K562 (cell line): ENCODE data around the gene CD320. TPM values are rescaled to one million over a fixed set of nuclear protein-coding genes. Genes with fewer than 3 reads are reported as not detected.

ENCODE experiments used
- ATAC-seq: fragments of 200-7000 bp; cut with Tn5 transposase; 3 replicates; pipeline ENCODE4 v1.9.1; 2020; ENCODE audit warnings: moderate library complexity
- BruUV-seq: library from RNA; stranded (reverse); fragments of 400-500 nt; replicated peaks from 2 replicates; lab custom pipeline; 2021; lab: Mats Ljungman, UMichigan
- CTCF ChIA-PET: fragments of 300-600 bp; formaldehyde crosslinking; extraction: SDS; loops from one replicate; lab custom pipeline; 2021; ENCODE audit warnings: low intra/inter-chr PET ratio; lab: Yijun Ruan, JAX
- POLR2A ChIA-PET: fragments of 300-600, 350-650 bp; sonication (Branson Sonifier 250); formaldehyde crosslinking; extraction: SDS; loops from one replicate; lab custom pipeline; 2021; ENCODE audit warnings: antibody characterized with exemption, inconsistent platforms; lab: Yijun Ruan, JAX
- DNase-seq, 4 experiments: peaks; one replicate each; pipeline versions ENCODE4 v3.0.0 to v3.0.0-alpha.2; 2011 to 2018; ENCODE audit warnings: low spot score in 3 of 4, mixed read lengths in 3 of 4; ENCODE audit errors: extremely low read depth in 1 of 4
- FAIRE-seq: peaks from 2 replicates; lab custom pipeline; 2011; peaks lifted over from hg19 to GRCh38; lab: Jason Lieb, UNC
- H2AFZ ChIP-seq: 2 replicates; pipeline ENCODE4 v1.6.0; 2011; ENCODE audit warnings: low read depth, low read length, control low read depth, inconsistent platforms
- H3K27ac ChIP-seq: fragments of 200-600 bp; 3 replicates; pipeline ENCODE4 v1.8.0; 2011; ENCODE audit warnings: low read depth, mild to moderate bottlenecking, control low read depth, inconsistent platforms, low read length, moderate library complexity, mixed read lengths; ENCODE audit errors: extremely low read depth
- H3K27me3 ChIP-seq, 2 experiments: fragments of 300-600 bp in 1 of 2; 2 replicates in 1 of 2; 3 replicates in 1 of 2; pipeline versions ENCODE4 v1.6.0 to v1.8.0; 2011; ENCODE audit warnings: inconsistent platforms in 2 of 2, low read length in 2 of 2, mild to moderate bottlenecking in 1 of 2, mixed read lengths in 1 of 2, moderate library complexity in 1 of 2; ENCODE audit not compliant: control insufficient read depth in 2 of 2, insufficient read depth in 2 of 2
- H3K36me3 ChIP-seq: fragments of 300-600 bp; 3 replicates; pipeline ENCODE4 v1.8.0; 2011; ENCODE audit warnings: mild to moderate bottlenecking, low read length, inconsistent platforms; ENCODE audit not compliant: control insufficient read depth, insufficient read depth
- H3K4me1 ChIP-seq, 2 experiments: fragments of 200-600 bp in 1 of 2; replicated peaks in 1 of 2; 2 replicates in 1 of 2; 3 replicates in 1 of 2; pipeline versions ENCODE4 v1.5.1 to v1.8.0; 2011; ENCODE audit warnings: inconsistent platforms in 2 of 2, low read length in 2 of 2, mild to moderate bottlenecking in 1 of 2, mixed read lengths in 1 of 2, moderate library complexity in 1 of 2; ENCODE audit not compliant: control insufficient read depth in 2 of 2, insufficient read depth in 2 of 2
- H3K4me2 ChIP-seq: 2 replicates; pipeline ENCODE4 v1.6.1; 2011; ENCODE audit warnings: low read length, control low read depth, inconsistent platforms, mixed read lengths; ENCODE audit not compliant: insufficient read depth
- H3K4me3 ChIP-seq: fragments of 200-600 bp; sonication (generic), shearing (Covaris generic); 2 replicates; pipeline ENCODE4 v1.5.1; 2016; ENCODE audit warnings: control low read depth, inconsistent platforms
- H3K79me2 ChIP-seq: fragments of 200-600 bp; 3 replicates; pipeline ENCODE4 v1.8.0; 2011; ENCODE audit warnings: low read length, inconsistent platforms; ENCODE audit not compliant: control insufficient read depth, insufficient read depth
- H3K9ac ChIP-seq, 2 experiments: 2 replicates each; pipeline versions ENCODE4 v1.6.0 to v1.6.1; 2011; ENCODE audit warnings: low read depth in 2 of 2, low read length in 2 of 2, control low read depth in 1 of 2, inconsistent platforms in 1 of 2, mild to moderate bottlenecking in 1 of 2, mixed read lengths in 1 of 2; ENCODE audit not compliant: insufficient read depth in 1 of 2
- H3K9me1 ChIP-seq: one replicate; pipeline ENCODE4 v1.6.0; 2011; ENCODE audit warnings: inconsistent platforms, mild to moderate bottlenecking, low read length, moderate library complexity; ENCODE audit not compliant: control insufficient read depth, insufficient read depth
- H3K9me3 ChIP-seq: replicated peaks from 2 replicates; pipeline ENCODE4 v1.5.1; 2011; ENCODE audit warnings: low read depth, low read length, inconsistent platforms; ENCODE audit not compliant: control insufficient read depth, insufficient read depth
- H4K20me1 ChIP-seq: replicated peaks from 2 replicates; pipeline ENCODE4 v1.6.1; 2011; ENCODE audit warnings: low read length, inconsistent platforms, mixed read lengths; ENCODE audit not compliant: control insufficient read depth, insufficient read depth
- ASH1L ChIP-seq: fragments of 450-650 bp; IDR thresholded peaks from 2 replicates; pipeline ENCODE4 v1.6.1; 2018; ENCODE audit warnings: borderline replicate concordance, mild to moderate bottlenecking, low read depth; ENCODE audit not compliant: partially characterized antibody
- ATF4 ChIP-seq: fragments of 450-650 bp; formaldehyde crosslinking; IDR thresholded peaks from 2 replicates; pipeline ENCODE4 v1.4.0; 2022; ENCODE audit warnings: mild to moderate bottlenecking, moderate library complexity
- CCNT2 ChIP-seq: IDR thresholded peaks from 2 replicates; pipeline ENCODE4 v1.6.1; 2011; ENCODE audit warnings: borderline replicate concordance, low read depth, mild to moderate bottlenecking, moderate library complexity, mixed read lengths, low read length; ENCODE audit not compliant: insufficient read length; ENCODE audit errors: extremely low read depth
- CHD1 ChIP-seq: fragments of 200-600 bp; sonication (generic); IDR thresholded peaks from one replicate; pipeline ENCODE4 v1.6.1; 2012; ENCODE audit warnings: mild to moderate bottlenecking, moderate library complexity, low read length, inconsistent platforms
- GATAD2B ChIP-seq: fragments of 450-650 bp; IDR thresholded peaks from 2 replicates; pipeline ENCODE4 v1.6.1; 2017; ENCODE audit warnings: mild to moderate bottlenecking, borderline replicate concordance
- NCOA6 ChIP-seq: fragments of 450-650 bp; IDR thresholded peaks from 2 replicates; pipeline ENCODE4 v1.6.1; 2017; ENCODE audit warnings: mild to moderate bottlenecking
- PREB ChIP-seq: sonication (generic); formaldehyde crosslinking; IDR thresholded peaks from 2 replicates; pipeline ENCODE4 v1.8.1; 2023; ENCODE audit warnings: mild to moderate bottlenecking, missing genetic modification reagents
- RBFOX2 ChIP-seq: fragments of 200-400 bp; formaldehyde crosslinking; IDR thresholded peaks from 2 replicates; pipeline ENCODE4 v1.6.1; 2017; ENCODE audit warnings: low read depth, mild to moderate bottlenecking, low read length, moderate library complexity
- RBM14 ChIP-seq: fragments of 200-400 bp; formaldehyde crosslinking; IDR thresholded peaks from 2 replicates; pipeline ENCODE4 v1.6.1; 2018; ENCODE audit warnings: low read depth, mild to moderate bottlenecking, low read length, moderate library complexity, borderline replicate concordance; ENCODE audit not compliant: insufficient read depth
- RBM34 ChIP-seq: fragments of 200-400 bp; formaldehyde crosslinking; IDR thresholded peaks from 2 replicates; pipeline ENCODE4 v1.6.1; 2018; ENCODE audit warnings: low read length, borderline replicate concordance; ENCODE audit not compliant: insufficient read depth
- RNF2 ChIP-seq: sonication (generic); IDR thresholded peaks from 2 replicates; pipeline ENCODE4 v1.6.1; 2016
- SNRNP70 ChIP-seq: fragments of 200-400 bp; formaldehyde crosslinking; optimal IDR thresholded peaks from 2 replicates; pipeline ENCODE3; 2017; ENCODE audit warnings: low read depth, low read length
- SPI1 ChIP-seq: IDR thresholded peaks from 2 replicates; pipeline ENCODE4 v1.6.1; 2011; ENCODE audit warnings: low read depth, low read length, control low read depth, borderline replicate concordance
- STAT5B ChIP-seq: fragments of 250-450 bp; sonication (Bioruptor Pico); IDR thresholded peaks from 2 replicates; pipeline ENCODE4 v1.8.0; 2021; ENCODE audit warnings: mild to moderate bottlenecking, inconsistent platforms
- TCF3 ChIP-seq: sonication (generic); formaldehyde crosslinking; IDR thresholded peaks from 2 replicates; pipeline ENCODE4 v1.4.0; 2020; ENCODE audit warnings: mild to moderate bottlenecking, missing genetic modification reagents
- TEAD1 ChIP-seq, 2 experiments: fragments of 450-650 bp in 1 of 2; sonication (generic) in 1 of 2; formaldehyde crosslinking; IDR thresholded peaks; 2 replicates each; pipeline versions ENCODE4 v1.4.0 to v1.8.0; 2020 to 2022; ENCODE audit warnings: mild to moderate bottlenecking in 2 of 2, missing genetic modification reagents in 1 of 2
- ZBTB8A ChIP-seq: fragments of 450-650 bp; IDR thresholded peaks from 2 replicates; pipeline ENCODE4 v1.6.1; 2018; ENCODE audit warnings: mild to moderate bottlenecking, moderate library complexity; ENCODE audit not compliant: partially characterized antibody
- ZNF124 ChIP-seq: sonication (generic); formaldehyde crosslinking; IDR thresholded peaks from 2 replicates; pipeline ENCODE4 v1.8.1; 2022; ENCODE audit warnings: missing genetic modification reagents
- ZNF143 ChIP-seq: sonication (generic); formaldehyde crosslinking; IDR thresholded peaks from 2 replicates; pipeline ENCODE4 v1.9.0; 2022; ENCODE audit warnings: mild to moderate bottlenecking, missing genetic modification reagents
- ZNF212 ChIP-seq: fragments of 450-650 bp; formaldehyde crosslinking; IDR thresholded peaks from 2 replicates; pipeline ENCODE4 v1.4.0; 2020; ENCODE audit warnings: mild to moderate bottlenecking
- ZNF398 ChIP-seq: fragments of 250-450 bp; sonication (Bioruptor Pico); IDR thresholded peaks from 2 replicates; pipeline ENCODE4 v1.8.0; 2021; ENCODE audit warnings: moderate library complexity, mild to moderate bottlenecking, inconsistent platforms
- WGBS: fragments of 100-300 bp; shearing (Covaris generic); methylation state at CpG from one replicate; pipeline ENCODE4 v1.1.6; 2016; ENCODE audit warnings: low coverage, mixed read lengths; ENCODE audit not compliant: insufficient coverage; ENCODE audit errors: missing lambda C conversion rate; 5-methylcytosine and 5-hydroxymethylcytosine counted together
- in situ Hi-C: fragments of 300-500 bp; cut with MboI; formaldehyde crosslinking; loops from 4 replicates; pipeline ENCODE4 v1.15.0; 2018; ENCODE audit warnings: inconsistent platforms, mixed read lengths
- intact Hi-C: fragments of 100-400 bp; cut with micrococcal nuclease; formaldehyde crosslinking; loops from 2 replicates; pipeline ENCODE4 v1.14.2; 2022
- polyA plus RNA-seq, 8 experiments: library from polyadenylated mRNA; depleted of rRNA in 4 of 8; stranded (reverse) in 5 of 8; unstranded in 3 of 8; fragments of >200 nt; fragmentation: Nextera tagmentation in 2 of 8; fragmentation: Illumina TruSeq in 1 of 8; extraction: Ambion mirVana in 2 of 8; extraction: Trizol in 1 of 8; gene quantifications; 2 replicates each; pipeline versions ENCODE4 v1.2.1 to v1.2.3, GENCODE V29; 2011 to 2014; ENCODE audit warnings: inconsistent platforms in 1 of 8, missing spikeins in 1 of 8
- total RNA-seq, 7 experiments: library from RNA; depleted of rRNA in 6 of 7; stranded (reverse); fragments of >200 nt in 6 of 7; fragmentation: Illumina TruSeq in 2 of 7; extraction: Trizol in 2 of 7; gene quantifications; 2 replicates each; pipeline versions ENCODE4 v1.2.1 to v1.2.3, GENCODE V29; 2011 to 2021; ENCODE audit warnings: low replicate concordance in 1 of 7

The CD320 gene
- total and polyA plus RNA-seq, 9 of the 15 experiments (the other 6 are each of a cell fraction or from before 2014, with no cell fraction given) = 0.45 to 94.5 (median 34.4) TPM

- in situ Hi-C loops = no loop called here
- H2AFZ ChIP-seq = no peak overlapping the region
- H3K4me2 ChIP-seq = peak overlapping the region; percentile 99
- H3K36me3 ChIP-seq = peaks cover 40% of the 10 kb centered on the region
- H3K9ac ChIP-seq = peak overlapping the region; percentile 99 to 100
- no peak for FAIRE-seq
- H3K27ac ChIP-seq = peak overlapping the region; percentile 94
- peaks cover 50% of the 10 kb centered on the region for H3K79me2 ChIP-seq
- DNase-seq = peak in 2 of 4 experiments; percentile 8 to 18
- intact Hi-C loops = loop anchor here (10.0 kb wide), 1 partner anchor 58 kb away; no protein-coding TSS in a partner anchor
- ATAC-seq = no peak; the same call in 1 of the 3 replicates
- BruUV-seq = no TSS peak
- 0% methylated on average over 4 of the region's 7 CpGs for WGBS
- peak overlapping the region; percentile 99 for H3K4me3 ChIP-seq
- peaks cover 26% of the 10 kb centered on the region; the same call in 1 of the 2 replicates for H4K20me1 ChIP-seq
- no peaks in the 10 kb centered on the region for H3K9me1 ChIP-seq
- CTCF ChIA-PET = no interaction called here
- H3K27me3 ChIP-seq = no peaks in the 10 kb centered on the region
- POLR2A ChIA-PET = interaction anchor here (0.6 to 3.8 kb wide), 12 partner anchors 9 to 264 kb away, joined by 3 to 34 read pairs (median 4); partner anchors contain the start of gene RAB11B
- H3K4me1 ChIP-seq = peaks cover 17 to 28% of the 10 kb centered on the region in 2 experiments
- H3K9me3 ChIP-seq = no peaks in the 10 kb centered on the region
- no peak for TF ChIP-seq GATAD2B
- no peak for TF ChIP-seq ATF4 (CRISPR knock-in tag)
- TF ChIP-seq CHD1 = no peak
- TF ChIP-seq SPI1 = no peak
- no peak for TF ChIP-seq ZNF398
- no peak for TF ChIP-seq ASH1L
- 0 out of 2 replicates have a peak, but pooled peaks have one; percentile 66 for TF ChIP-seq PREB
- no peak for TF ChIP-seq RBM34
- TF ChIP-seq ZNF124 (CRISPR knock-in tag) = no peak
- TF ChIP-seq CCNT2 = no peak
- no peak for TF ChIP-seq TEAD1 (CRISPR knock-in tag; IDR thresholded peaks at IDR 0.05)
- peak; percentile 58 for TF ChIP-seq RBFOX2
- no peak for TF ChIP-seq STAT5B
- TF ChIP-seq RNF2 = no peak
- no peak for TF ChIP-seq ZBTB8A
- no peak for TF ChIP-seq ZNF143 (CRISPR knock-in tag)
- TF ChIP-seq ZNF212 (CRISPR knock-in tag) = no peak
- peak; percentile 81 for TF ChIP-seq SNRNP70
- TF ChIP-seq TCF3 (CRISPR knock-in tag) = no peak
- TF ChIP-seq RBM14 = no peak
- no peak for TF ChIP-seq NCOA6
Measured at GRCh38 chr19:8322638-8322997, 14.5 kb upstream of the CD320 start.
